ENCODE data around the gene CTBP1. TPM values are rescaled to one million over a fixed set of nuclear protein-coding genes. Genes with fewer than 3 reads are reported as not detected.

CTBP1 gene
- total and polyA plus RNA-seq, 2 experiments from 2014 or later: 40.1 to 160 TPM

GRCh38 chr4:1296324-1297022, 47.5 kb upstream of the CTBP1 start:
- no peak overlapping the region for H3K27ac ChIP-seq
- 84 to 88% methylated on average over 17 to 18 of the region's 18 CpGs for WGBS, 2 experiments (ENCODE audit: low coverage in 1 of 2, low lambda C conversion rate in 2 of 2, missing lambda C conversion rate in 2 of 2)
- no peak overlapping the region for H3K4me2 ChIP-seq (ENCODE audit: unreplicated experiment)
- TF ChIP-seq EZH2 (IDR thresholded peaks at IDR 0.05; ENCODE audit: insufficient read depth, poor library complexity, severe bottlenecking): no peak
- TF ChIP-seq EZH2phosphoT487 (IDR thresholded peaks at IDR 0.05; ENCODE audit: insufficient read depth, low read depth): no peak
- H3K4me3 ChIP-seq: no peak overlapping the region
- no peaks in the 10 kb centered on the region for H3K36me3 ChIP-seq (ENCODE audit: low read depth)
- H4K20me1 ChIP-seq (ENCODE audit: insufficient read depth): peaks cover 4% of the 10 kb centered on the region; the same call in 1 of the 2 replicates
- no peak overlapping the region for H3K9ac ChIP-seq
- H3K27me3 ChIP-seq (replicated peaks; ENCODE audit: insufficient read depth): no peaks in the 10 kb centered on the region
- no peaks in the 10 kb centered on the region for H3K9me3 ChIP-seq (ENCODE audit: low read depth)
- H3K9me2 ChIP-seq (ENCODE audit: insufficient read depth): no peaks in the 10 kb centered on the region
- H3F3A ChIP-seq (ENCODE audit: insufficient read depth): 0 out of 2 replicates have a peak, but pooled peaks cover 3% of the 10 kb centered on the region
- peaks cover 8% of the 10 kb centered on the region; the same call in 1 of the 2 replicates for H3K4me1 ChIP-seq (ENCODE audit: insufficient read depth)
- in situ Hi-C loops (cut with MboI): no loop called here
- peaks cover 92% of the 10 kb centered on the region for H3K79me2 ChIP-seq (ENCODE audit: insufficient read depth)
- no peak for DNase-seq
- no peak overlapping the region for H2AFZ ChIP-seq

- Histone ChIP-seq H3K9ac (no peak overlapping the region), H3F3A (ENCODE audit: insufficient read depth) (no peaks in the 10 kb centered on the region), H3K27ac (no peak overlapping the region), H3K79me2 (ENCODE audit: insufficient read depth) (peaks cover 92% of the 10 kb centered on the region), H4K20me1 (ENCODE audit: insufficient read depth) (peaks cover 4% of the 10 kb centered on the region; the same call in 1 of the 2 replicates), H3K9me2 (ENCODE audit: insufficient read depth) (no peaks in the 10 kb centered on the region), H3K27me3 (replicated peaks; ENCODE audit: insufficient read depth) (no peaks in the 10 kb centered on the region), H3K36me3 (ENCODE audit: low read depth) (no peaks in the 10 kb centered on the region), H3K9me3 (ENCODE audit: low read depth) (no peaks in the 10 kb centered on the region), H3K4me2 (ENCODE audit: unreplicated experiment) (no peak overlapping the region), H3K4me1 (ENCODE audit: insufficient read depth) (peaks cover 15% of the 10 kb centered on the region; the same call in 1 of the 2 replicates), H2AFZ (no peak overlapping the region), H3K4me3 (no peak overlapping the region)
- TF ChIP-seq EZH2phosphoT487 (IDR thresholded peaks at IDR 0.05; ENCODE audit: insufficient read depth, low read depth): no peak
- TF ChIP-seq EZH2 (IDR thresholded peaks at IDR 0.05; ENCODE audit: insufficient read depth, poor library complexity, severe bottlenecking): no peak
- WGBS, 2 experiments (ENCODE audit: low coverage in 1 of 2, low lambda C conversion rate in 2 of 2, missing lambda C conversion rate in 2 of 2): 45 to 76% methylated on average over 6 to 24 of the region's 24 CpGs
- no peak for DNase-seq
- in situ Hi-C loops (cut with MboI): no loop called here
These were observed 46.6 kb upstream of the CTBP1 start for GRCh38 chr4:1295405-1296055.

- no peak for DNase-seq
- 40 to 43% methylated on average over 10 of the region's 10 CpGs for WGBS, 2 experiments (ENCODE audit: low coverage in 1 of 2, low lambda C conversion rate in 2 of 2, missing lambda C conversion rate in 2 of 2)
- Histone ChIP-seq H3F3A (ENCODE audit: insufficient read depth) (no peaks in the 10 kb centered on the region), H3K9me3 (ENCODE audit: low read depth) (no peaks in the 10 kb centered on the region), H3K4me1 (ENCODE audit: insufficient read depth) (peaks cover 15% of the 10 kb centered on the region; the same call in 1 of the 2 replicates), H4K20me1 (ENCODE audit: insufficient read depth) (peaks cover 4% of the 10 kb centered on the region; the same call in 1 of the 2 replicates), H3K9ac (no peak overlapping the region), H2AFZ (no peak overlapping the region), H3K27me3 (replicated peaks; ENCODE audit: insufficient read depth) (no peaks in the 10 kb centered on the region), H3K4me2 (ENCODE audit: unreplicated experiment) (no peak overlapping the region), H3K79me2 (ENCODE audit: insufficient read depth) (peaks cover 92% of the 10 kb centered on the region), H3K9me2 (ENCODE audit: insufficient read depth) (no peaks in the 10 kb centered on the region), H3K36me3 (ENCODE audit: low read depth) (no peaks in the 10 kb centered on the region), H3K27ac (no peak overlapping the region), H3K4me3 (no peak overlapping the region)
- in situ Hi-C loops (cut with MboI): no loop called here
- TF ChIP-seq EZH2phosphoT487 (IDR thresholded peaks at IDR 0.05; ENCODE audit: insufficient read depth, low read depth) (no peak), EZH2 (IDR thresholded peaks at IDR 0.05; ENCODE audit: insufficient read depth, poor library complexity, severe bottlenecking) (no peak)
These were observed 46.0 kb upstream of the CTBP1 start for GRCh38 chr4:1294891-1295290.

GRCh38 chr4:1294424-1294823, 45.5 kb upstream of the CTBP1 start:
- Histone ChIP-seq H3K27ac (no peak overlapping the region), H4K20me1 (ENCODE audit: insufficient read depth) (peaks cover 4% of the 10 kb centered on the region; the same call in 1 of the 2 replicates), H3K9ac (no peak overlapping the region), H3K4me3 (no peak overlapping the region), H3K9me2 (ENCODE audit: insufficient read depth) (no peaks in the 10 kb centered on the region), H3K4me1 (ENCODE audit: insufficient read depth) (peaks cover 15% of the 10 kb centered on the region; the same call in 1 of the 2 replicates), H3K4me2 (ENCODE audit: unreplicated experiment) (no peak overlapping the region), H3F3A (ENCODE audit: insufficient read depth) (no peaks in the 10 kb centered on the region), H3K36me3 (ENCODE audit: low read depth) (no peaks in the 10 kb centered on the region), H3K9me3 (ENCODE audit: low read depth) (no peaks in the 10 kb centered on the region), H3K79me2 (ENCODE audit: insufficient read depth) (peaks cover 89% of the 10 kb centered on the region), H2AFZ (no peak overlapping the region), H3K27me3 (replicated peaks; ENCODE audit: insufficient read depth) (no peaks in the 10 kb centered on the region)
- in situ Hi-C loops (cut with MboI): no loop called here
- 84 to 86% methylated on average over 8 to 14 of the region's 14 CpGs for WGBS, 2 experiments (ENCODE audit: low coverage in 1 of 2, low lambda C conversion rate in 2 of 2, missing lambda C conversion rate in 2 of 2)
- TF ChIP-seq EZH2 (IDR thresholded peaks at IDR 0.05; ENCODE audit: insufficient read depth, poor library complexity, severe bottlenecking) (no peak), EZH2phosphoT487 (IDR thresholded peaks at IDR 0.05; ENCODE audit: insufficient read depth, low read depth) (no peak)
- DNase-seq: no peak

Data from GM23248 (cell line).